Measurements from ENCODE around the gene CS. TPM values are rescaled to one million over a fixed set of nuclear protein-coding genes. Genes with fewer than 3 reads are reported as not detected.

The CS gene
- total RNA-seq, 5 donors from 2014 or later (not counting 1 experiment from before 2014, with no cell fraction given): 135 to 166 (median 159) TPM

- Histone ChIP-seq H3K36me3 (ENCODE audit: control insufficient read depth in 2 of 2, extremely low read depth in 1 of 2, insufficient read depth in 1 of 2, low read length in 1 of 2) (peaks cover under 1 to 6% of the 10 kb centered on the region in 2 donors), H3K9me3 (no peaks in the 10 kb centered on the region), H3K27ac (ENCODE audit: low read length) (no peak overlapping the region), H3K27me3 (replicated peaks in 1 of 2; ENCODE audit: control insufficient read depth in 2 of 2, extremely low read depth in 1 of 2, insufficient read depth in 2 of 2, low read length in 1 of 2) (no peaks in the 10 kb centered on the region), H3K4me3 (ENCODE audit: control insufficient read depth in 1 of 2, extremely low read depth in 1 of 2, low read length in 1 of 2) (no peak overlapping the region), H3K4me1 (ENCODE audit: control insufficient read depth in 1 of 2, extremely low read depth in 1 of 2, insufficient read depth in 2 of 2, low read length in 2 of 2) (peaks cover 7 to 31% of the 10 kb centered on the region in 2 experiments)
- POLR2A ChIA-PET: no interaction called here
- CTCF ChIA-PET: no interaction called here
- peaks cover 4% of the 10 kb centered on the region for H3K36me3 Mint-ChIP-seq
- H3K27ac Mint-ChIP-seq: no peak overlapping the region
- no peaks in the 10 kb centered on the region for H3K27me3 Mint-ChIP-seq
- DNase-seq (no peak), ATAC-seq (replicated peaks in 1 of 4) (no peak)
- H3K4me3 Mint-ChIP-seq: no peak overlapping the region
- H3K4me1 Mint-ChIP-seq: peaks cover 18 to 24% (median 24%) of the 10 kb centered on the region in 3 donors
- 82% methylated on average over 3 of the region's 3 CpGs for WGBS (ENCODE audit: insufficient coverage)
- H3K9me3 Mint-ChIP-seq: no peaks in the 10 kb centered on the region
Observed at GRCh38 chr12:56260921-56261320, 39.2 kb downstream of the CS start.

GRCh38 chr12:56260380-56260779, 39.8 kb downstream of the CS start:
- peaks cover 2 to 10% of the 10 kb centered on the region in 2 donors for H3K36me3 ChIP-seq (ENCODE audit: control insufficient read depth in 2 of 2, extremely low read depth in 1 of 2, insufficient read depth in 1 of 2, low read length in 1 of 2)

GRCh38 chr12:56258820-56259183, 41.3 kb downstream of the CS start:
- Histone ChIP-seq H3K27me3 (replicated peaks in 1 of 2; ENCODE audit: control insufficient read depth in 2 of 2, extremely low read depth in 1 of 2, insufficient read depth in 2 of 2, low read length in 1 of 2) (no peaks in the 10 kb centered on the region), H3K36me3 (ENCODE audit: control insufficient read depth in 2 of 2, extremely low read depth in 1 of 2, insufficient read depth in 1 of 2, low read length in 1 of 2) (peaks cover 4 to 23% of the 10 kb centered on the region in 2 donors), H3K4me1 (ENCODE audit: control insufficient read depth in 1 of 2, extremely low read depth in 1 of 2, insufficient read depth in 2 of 2, low read length in 2 of 2) (peaks cover 7 to 27% of the 10 kb centered on the region in 2 experiments), H3K9me3 (no peaks in the 10 kb centered on the region), H3K4me3 (ENCODE audit: control insufficient read depth in 1 of 2, extremely low read depth in 1 of 2, low read length in 1 of 2) (peak overlapping the region; percentile 77 to 81), H3K27ac (ENCODE audit: low read length) (peak overlapping the region; percentile 71)
- Mint-ChIP-seq H3K4me3 (peak overlapping the region; percentile 81 to 92 (median 90)), H3K27ac (peak overlapping the region; percentile 86 to 90), H3K36me3 (peaks cover 17% of the 10 kb centered on the region), H3K9me3 (no peaks in the 10 kb centered on the region), H3K27me3 (no peaks in the 10 kb centered on the region), H3K4me1 (peaks cover 20 to 25% (median 24%) of the 10 kb centered on the region in 3 donors)
- POLR2A ChIA-PET: no interaction called here
- ATAC-seq (replicated peaks in 1 of 4): peak in 1 of 4 experiments; percentile 11
- CTCF ChIA-PET: interaction anchor here (0.9 to 1.4 kb wide), 8 partner anchors 8 to 205 kb away, joined by 3 to 10 read pairs (median 4); partner anchors contain the start of genes COQ10A (in 1 of the 2), CS (in 1 of the 2) and STAT2 (in 1 of the 2)
- 9% methylated on average over 4 of the region's 9 CpGs for WGBS (ENCODE audit: insufficient coverage)
- no peak for DNase-seq

More at GRCh38 chr12:56260380-56260779, 39.8 kb downstream of the CS start:
- Histone ChIP-seq H3K4me1 (ENCODE audit: control insufficient read depth in 1 of 2, extremely low read depth in 1 of 2, insufficient read depth in 2 of 2, low read length in 2 of 2) (peaks cover 7 to 27% of the 10 kb centered on the region in 2 experiments), H3K27ac (ENCODE audit: low read length) (no peak overlapping the region), H3K27me3 (replicated peaks in 1 of 2; ENCODE audit: control insufficient read depth in 2 of 2, extremely low read depth in 1 of 2, insufficient read depth in 2 of 2, low read length in 1 of 2) (no peaks in the 10 kb centered on the region), H3K9me3 (no peaks in the 10 kb centered on the region), H3K4me3 (ENCODE audit: control insufficient read depth in 1 of 2, extremely low read depth in 1 of 2, low read length in 1 of 2) (no peak overlapping the region)
- CTCF ChIA-PET: no interaction called here
- Mint-ChIP-seq H3K4me1 (peaks cover 20 to 25% (median 22%) of the 10 kb centered on the region in 3 donors), H3K9me3 (no peaks in the 10 kb centered on the region), H3K27ac (no peak overlapping the region), H3K36me3 (peaks cover 6% of the 10 kb centered on the region), H3K4me3 (no peak overlapping the region), H3K27me3 (no peaks in the 10 kb centered on the region)
- 91% methylated on average over 5 of the region's 8 CpGs for WGBS (ENCODE audit: insufficient coverage)
- POLR2A ChIA-PET: no interaction called here
- DNase-seq (no peak), ATAC-seq (replicated peaks in 1 of 4) (no peak)

GRCh38 chr12:56258068-56258819, 41.9 kb downstream of the CS start, which contains the start of gene ANKRD52:
TSS of gene ANKRD52 (minus strand) at chr12:56258384. CDS start at chr12:56258269, 115 bp downstream.
- peaks cover 7 to 27% of the 10 kb centered on the region in 2 experiments for H3K4me1 ChIP-seq (ENCODE audit: control insufficient read depth in 1 of 2, extremely low read depth in 1 of 2, insufficient read depth in 2 of 2, low read length in 2 of 2)
- peak; percentile 94 to 97 (median 96) for ATAC-seq (replicated peaks in 1 of 4)
- peak within 1 kb of the TSS; percentile 81 to 92 (median 90) for H3K4me3 Mint-ChIP-seq
- H3K4me1 Mint-ChIP-seq: peaks cover 20 to 25% (median 24%) of the 10 kb centered on the region in 3 donors
- peaks cover 23% of the 10 kb centered on the region for H3K36me3 Mint-ChIP-seq
- H3K4me3 ChIP-seq (ENCODE audit: control insufficient read depth in 1 of 2, extremely low read depth in 1 of 2, low read length in 1 of 2): peak within 1 kb of the TSS; percentile 77 to 82
- no peaks in the 10 kb centered on the region for H3K27me3 Mint-ChIP-seq
- WGBS (ENCODE audit: insufficient coverage): under 1% methylated on average over 69 of the region's 78 CpGs
- H3K9me3 ChIP-seq: no peaks in the 10 kb centered on the region
- H3K27ac ChIP-seq (ENCODE audit: low read length): peak within 1 kb of the TSS; percentile 71
- peak within 1 kb of the TSS; percentile 86 to 90 for H3K27ac Mint-ChIP-seq
- peaks cover 9 to 29% of the 10 kb centered on the region in 2 donors for H3K36me3 ChIP-seq (ENCODE audit: control insufficient read depth in 2 of 2, extremely low read depth in 1 of 2, insufficient read depth in 1 of 2, low read length in 1 of 2)
- peak; percentile 47 to 93 (median 73) for DNase-seq
- H3K9me3 Mint-ChIP-seq: no peaks in the 10 kb centered on the region
- ChIA-PET CTCF (interaction anchor here (0.6 to 1.8 kb wide), 13 partner anchors 9 to 285 kb away, joined by 3 to 10 read pairs (median 4); partner anchors contain the start of genes COQ10A (in 1 of the 2), CS (in 1 of the 2), RNF41 (in 1 of the 2) and SMARCC2 (in 1 of the 2)), POLR2A (interaction anchor here (0.6 to 1.1 kb wide), 2 partner anchors 8 to 483 kb away, joined by 3 to 4 read pairs; partner anchors contain the start of gene COQ10A (in 1 of the 2))
- H3K27me3 ChIP-seq (replicated peaks in 1 of 2; ENCODE audit: control insufficient read depth in 2 of 2, extremely low read depth in 1 of 2, insufficient read depth in 2 of 2, low read length in 1 of 2): no peaks in the 10 kb centered on the region

GRCh38 chr12:56257491-56258067, 42.6 kb downstream of the CS start:
- Mint-ChIP-seq H3K36me3 (peaks cover 30% of the 10 kb centered on the region), H3K4me3 (peak overlapping the region; percentile 80 to 90 (median 83)), H3K9me3 (no peaks in the 10 kb centered on the region), H3K4me1 (peaks cover 20 to 25% (median 24%) of the 10 kb centered on the region in 3 donors), H3K27me3 (no peaks in the 10 kb centered on the region), H3K27ac (peak overlapping the region; percentile 55 to 74)
- H3K9me3 ChIP-seq: no peaks in the 10 kb centered on the region
- H3K27ac ChIP-seq (ENCODE audit: low read length): no peak overlapping the region
- CTCF ChIA-PET: interaction anchor here (0.7 to 1.8 kb wide), 11 partner anchors 9 to 284 kb away, joined by 3 to 10 read pairs (median 4); partner anchors contain the start of genes COQ10A (in 1 of the 2), CS (in 1 of the 2), RNF41 (in 1 of the 2) and SMARCC2 (in 1 of the 2)
- POLR2A ChIA-PET: interaction anchor here (0.6 to 1.1 kb wide), 3 partner anchors 9 to 114 kb away, joined by 3 read pairs; partner anchors contain the start of gene COQ10A (in 1 of the 2)
- peaks cover 7 to 27% of the 10 kb centered on the region in 2 experiments for H3K4me1 ChIP-seq (ENCODE audit: control insufficient read depth in 1 of 2, extremely low read depth in 1 of 2, insufficient read depth in 2 of 2, low read length in 2 of 2)
- 0% methylated on average over 12 of the region's 27 CpGs for WGBS (ENCODE audit: insufficient coverage)
- no peak for DNase-seq
- H3K27me3 ChIP-seq (replicated peaks in 1 of 2; ENCODE audit: control insufficient read depth in 2 of 2, extremely low read depth in 1 of 2, insufficient read depth in 2 of 2, low read length in 1 of 2): no peaks in the 10 kb centered on the region
- peak in 1 of 4 experiments; percentile 27 for ATAC-seq (replicated peaks in 1 of 4)
- H3K4me3 ChIP-seq (ENCODE audit: control insufficient read depth in 1 of 2, extremely low read depth in 1 of 2, low read length in 1 of 2): peak overlapping the region; percentile 62 to 82
- peaks cover 13 to 35% of the 10 kb centered on the region in 2 donors for H3K36me3 ChIP-seq (ENCODE audit: control insufficient read depth in 2 of 2, extremely low read depth in 1 of 2, insufficient read depth in 1 of 2, low read length in 1 of 2)

GRCh38 chr12:56257071-56257470, 43.1 kb downstream of the CS start:
- no peaks in the 10 kb centered on the region for H3K9me3 Mint-ChIP-seq
- POLR2A ChIA-PET: interaction anchor here (0.6 to 1.1 kb wide), 3 partner anchors 11 to 114 kb away, joined by 3 to 8 read pairs (median 3); no protein-coding TSS in a partner anchor
- H3K27ac Mint-ChIP-seq: peak overlapping the region; percentile 23 to 74
- H3K27me3 Mint-ChIP-seq: no peaks in the 10 kb centered on the region
- H3K4me1 ChIP-seq (ENCODE audit: control insufficient read depth in 1 of 2, extremely low read depth in 1 of 2, insufficient read depth in 2 of 2, low read length in 2 of 2): peaks cover 7 to 27% of the 10 kb centered on the region in 2 experiments
- ATAC-seq (replicated peaks in 1 of 4) (no peak), DNase-seq (no peak)
- H3K4me3 ChIP-seq (ENCODE audit: control insufficient read depth in 1 of 2, extremely low read depth in 1 of 2, low read length in 1 of 2): peak overlapping the region; percentile 62 to 82
- H3K4me1 Mint-ChIP-seq: peaks cover 20 to 25% (median 24%) of the 10 kb centered on the region in 3 donors
- no peak overlapping the region for H3K27ac ChIP-seq (ENCODE audit: low read length)
- 83% methylated on average over 1 of the region's 8 CpGs for WGBS (ENCODE audit: insufficient coverage)
- H3K9me3 ChIP-seq: no peaks in the 10 kb centered on the region
- no peaks in the 10 kb centered on the region for H3K27me3 ChIP-seq (replicated peaks in 1 of 2; ENCODE audit: control insufficient read depth in 2 of 2, extremely low read depth in 1 of 2, insufficient read depth in 2 of 2, low read length in 1 of 2)
- H3K4me3 Mint-ChIP-seq: peak overlapping the region; percentile 80 to 90 (median 83)
- CTCF ChIA-PET: interaction anchor here (0.5 to 1.8 kb wide), 5 partner anchors 64 to 246 kb away, joined by 3 to 7 read pairs (median 3); partner anchors contain the start of gene SMARCC2 (in 1 of the 2)
- H3K36me3 Mint-ChIP-seq: peaks cover 35% of the 10 kb centered on the region
- peaks cover 13 to 40% of the 10 kb centered on the region in 2 donors for H3K36me3 ChIP-seq (ENCODE audit: control insufficient read depth in 2 of 2, extremely low read depth in 1 of 2, insufficient read depth in 1 of 2, low read length in 1 of 2)
